Activated CD4-positive, alpha-beta T cell treated with anti-CD3 and anti-CD28 coated beads, Interleukin-2, amount 10 ng/mL, durations not matched to agents 7 days and 5 days (primary cell): Measurements from ENCODE around the gene FOXQ1. TPM values are rescaled to one million over a fixed set of nuclear protein-coding genes. Genes with fewer than 3 reads are reported as not detected.
"Not testable (repeated sequence)": the region's sequence is repeated elsewhere in the genome, so short reads cannot be mapped to it uniquely, and the experiment has no call there.

Experiments
- CTCF ChIA-PET: fragments of 350-600 bp; sonication (Branson Sonifier 250); formaldehyde crosslinking; loops from one replicate; lab custom pipeline; 2021; ENCODE audit warnings: antibody characterized with exemption; lab: Charles Lee
- POLR2A ChIA-PET: fragments of 350-600 bp; sonication (Branson Sonifier 250); formaldehyde crosslinking; loops from one replicate; lab custom pipeline; 2021; ENCODE audit warnings: antibody characterized with exemption; lab: Charles Lee
- DNase-seq: peaks from one replicate; pipeline ENCODE4 v3.0.0-alpha.2; 2020
- H3K27ac Mint-ChIP-seq: one replicate; pipeline ENCODE4 v1.8.0; 2021; ENCODE audit warnings: mild to moderate bottlenecking, moderate library complexity, mixed read lengths
- H3K27me3 Mint-ChIP-seq: one replicate; pipeline ENCODE4 v1.8.0; 2021; ENCODE audit warnings: mixed read lengths
- H3K36me3 Mint-ChIP-seq: one replicate; pipeline ENCODE4 v1.8.0; 2021; ENCODE audit warnings: low read depth, mixed read lengths
- H3K4me1 Mint-ChIP-seq: one replicate; pipeline ENCODE4 v1.8.0; 2021; ENCODE audit warnings: mixed read lengths
- H3K4me3 Mint-ChIP-seq: one replicate; pipeline ENCODE4 v1.8.0; 2021; ENCODE audit warnings: mild to moderate bottlenecking, moderate library complexity, mixed read lengths
- H3K9me3 Mint-ChIP-seq: one replicate; pipeline ENCODE4 v1.8.0; 2021; ENCODE audit warnings: mixed read lengths
- total RNA-seq, 2 experiments: library from RNA; stranded (reverse); gene quantifications; one replicate each; pipeline ENCODE4 v1.2.3, GENCODE V29; 2021

The FOXQ1 gene
- total RNA-seq, 2 experiments from 2014 or later = not detected

DNA sequence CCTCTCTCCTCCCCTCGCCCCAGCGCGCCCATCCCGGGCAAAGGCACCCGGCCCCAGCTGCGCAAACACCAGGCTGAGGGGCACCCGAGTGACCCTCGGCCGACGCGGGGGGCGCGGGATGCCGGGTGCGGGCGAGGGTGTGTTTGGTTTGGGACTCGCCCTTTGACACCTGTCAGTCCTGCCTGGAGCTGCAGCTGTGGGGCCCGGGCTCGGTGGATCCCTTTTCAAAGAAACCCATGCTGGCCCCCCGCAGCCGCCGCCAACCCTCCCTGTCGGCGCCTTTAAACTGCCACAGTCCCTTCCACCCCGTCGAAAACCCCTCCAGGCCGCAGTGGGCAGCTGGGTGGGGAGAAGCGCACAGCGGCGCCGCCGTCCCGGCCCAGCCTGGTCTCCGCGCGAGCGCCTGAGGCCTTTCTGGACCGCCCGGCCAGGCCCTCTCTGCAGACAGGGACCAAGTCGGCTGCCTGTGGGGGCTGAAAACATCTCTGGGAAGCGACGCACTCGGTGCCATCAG lies 5.5 kb downstream of the FOXQ1 start:
- CTCF ChIA-PET = interaction anchor here (1.3 kb wide), 1 partner anchor 107 kb away, joined by 3 read pairs; no protein-coding TSS in a partner anchor
- peaks cover 38% of the 10 kb centered on the region for H3K27me3 Mint-ChIP-seq
- no peak overlapping the region for H3K4me3 Mint-ChIP-seq

DNA sequence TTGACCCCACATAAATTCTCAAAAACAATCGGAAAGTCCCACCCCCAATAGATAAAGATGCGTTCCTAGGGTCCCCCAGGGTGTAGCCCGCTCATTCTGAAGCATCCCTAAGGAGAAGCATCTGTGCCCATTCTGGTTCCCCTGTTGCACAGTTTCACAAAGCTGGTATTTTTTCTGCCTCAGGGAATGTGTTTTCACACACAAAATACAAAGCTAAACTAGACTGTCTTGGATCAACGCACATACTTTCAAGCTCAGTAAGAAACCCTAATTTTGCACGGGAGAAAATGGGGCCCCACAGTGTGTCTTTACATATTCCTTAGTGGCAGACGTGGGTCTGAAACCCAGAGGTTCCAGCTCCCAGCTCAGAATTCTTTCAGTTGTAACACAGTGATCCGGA lies 6.1 kb downstream of the FOXQ1 start:
- Mint-ChIP-seq H3K4me3 (no peak overlapping the region), H3K4me1 (peaks cover 9% of the 10 kb centered on the region), H3K9me3 (peaks cover 7% of the 10 kb centered on the region), H3K27me3 (peaks cover 41% of the 10 kb centered on the region), H3K36me3 (peaks cover 7% of the 10 kb centered on the region), H3K27ac (no peak overlapping the region)
- ChIA-PET POLR2A (no interaction called here), CTCF (interaction anchor here (0.5 to 1.3 kb wide), 3 partner anchors 27 to 1133 kb away, joined by 3 read pairs; no protein-coding TSS in a partner anchor)
- DNase-seq = no peak

More for the DNA sequence above, 5.5 kb downstream of the FOXQ1 start:
- peaks cover 7% of the 10 kb centered on the region for H3K9me3 Mint-ChIP-seq
- peaks cover 11% of the 10 kb centered on the region for H3K4me1 Mint-ChIP-seq
- H3K27ac Mint-ChIP-seq = no peak overlapping the region
- peaks cover 7% of the 10 kb centered on the region for H3K36me3 Mint-ChIP-seq
- POLR2A ChIA-PET = no interaction called here
- DNase-seq = no peak

DNA sequence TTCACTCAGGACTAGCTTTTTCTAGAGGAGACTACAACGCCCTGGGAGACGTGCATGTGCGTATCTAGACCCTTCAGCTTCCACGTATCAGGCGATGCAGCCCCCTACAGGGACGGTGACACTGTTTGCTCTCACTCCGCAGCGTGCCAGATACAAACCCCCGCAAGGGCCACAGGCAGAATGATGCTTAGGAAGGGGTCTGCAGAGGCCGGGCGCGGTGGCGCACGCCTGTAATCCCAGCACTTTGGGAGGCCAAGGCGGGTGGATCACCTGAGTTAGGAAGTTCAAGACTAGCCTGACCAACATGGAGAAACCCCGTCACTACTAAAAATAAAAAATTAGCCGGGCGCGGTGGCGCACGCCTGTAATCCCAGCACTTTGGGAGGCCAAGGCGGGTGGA lies 6.7 kb downstream of the FOXQ1 start:
- CTCF ChIA-PET = interaction anchor here (0.5 to 1.3 kb wide), 3 partner anchors 27 to 1132 kb away, joined by 3 read pairs; no protein-coding TSS in a partner anchor

DNA sequence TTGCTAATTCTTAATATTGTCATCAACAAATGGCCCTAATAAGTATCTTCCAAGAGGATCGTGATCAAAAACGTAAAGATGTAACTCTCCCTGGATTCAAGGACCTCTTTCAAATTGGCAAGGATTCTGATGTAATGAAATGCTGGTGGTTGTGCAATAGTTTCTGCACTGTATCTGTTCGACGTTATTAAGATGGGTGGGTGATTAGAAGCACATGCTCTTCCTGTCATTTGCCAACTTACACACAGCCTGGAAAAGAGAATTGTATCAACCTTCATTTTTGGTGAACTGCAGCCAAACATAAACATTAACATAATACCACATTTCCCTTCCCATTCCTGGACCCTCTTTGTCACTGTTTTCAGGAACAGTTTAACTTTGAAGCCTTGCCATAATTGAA lies 9.8 kb downstream of the FOXQ1 start:
- Mint-ChIP-seq H3K27me3 (peaks cover 35% of the 10 kb centered on the region), H3K4me3 (no peak overlapping the region), H3K36me3 (peaks cover 5% of the 10 kb centered on the region), H3K27ac (no peak overlapping the region), H3K9me3 (peaks cover 7% of the 10 kb centered on the region), H3K4me1 (no peaks in the 10 kb centered on the region)
- ChIA-PET CTCF (no interaction called here), POLR2A (no interaction called here)
- DNase-seq = no peak

More for the DNA sequence above, 6.7 kb downstream of the FOXQ1 start:
- H3K4me1 Mint-ChIP-seq, POLR2A ChIA-PET, H3K27ac Mint-ChIP-seq, H3K9me3 Mint-ChIP-seq, H3K36me3 Mint-ChIP-seq, DNase-seq, H3K4me3 Mint-ChIP-seq: not testable (repeated sequence)
- peaks cover 41% of the 10 kb centered on the region for H3K27me3 Mint-ChIP-seq

GRCh38 chr6:1322156-1322555 lies 10.3 kb downstream of the FOXQ1 start:
- Mint-ChIP-seq H3K9me3 (peaks cover 7% of the 10 kb centered on the region), H3K36me3 (peaks cover 5% of the 10 kb centered on the region), H3K27me3 (peaks cover 38% of the 10 kb centered on the region), H3K4me3 (no peak overlapping the region), H3K27ac (no peak overlapping the region), H3K4me1 (no peaks in the 10 kb centered on the region)
- ChIA-PET POLR2A (no interaction called here), CTCF (no interaction called here)
- DNase-seq = no peak

DNA sequence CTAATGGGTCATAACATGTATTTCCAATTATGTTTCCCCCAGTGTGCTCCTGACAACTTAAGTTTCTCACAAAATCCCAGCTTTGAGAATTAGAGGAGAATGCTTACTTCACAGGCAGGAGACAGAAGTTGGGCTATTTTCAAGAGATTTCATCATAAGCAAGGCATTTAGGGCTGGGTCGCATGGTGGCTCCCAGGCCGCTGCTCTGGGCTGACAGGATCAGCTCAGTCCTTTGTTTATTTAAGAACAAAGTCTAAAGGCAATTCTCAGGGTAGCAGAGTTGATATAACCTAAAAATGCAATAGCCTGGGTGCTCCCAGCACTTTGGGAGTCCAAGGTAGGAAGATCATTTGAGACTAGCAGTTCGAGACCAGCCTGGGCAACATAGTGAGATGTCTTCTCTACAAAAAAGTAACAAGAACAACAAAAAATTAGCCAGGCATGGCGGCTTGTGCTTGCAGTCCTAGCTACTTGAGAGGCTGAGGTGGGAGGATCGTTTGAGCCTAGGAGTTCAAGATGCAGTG lies 10.9 kb downstream of the FOXQ1 start:
- CTCF ChIA-PET = no interaction called here
- Mint-ChIP-seq H3K9me3 (peaks cover 7% of the 10 kb centered on the region), H3K27ac (no peak overlapping the region), H3K4me1 (no peaks in the 10 kb centered on the region), H3K27me3 (peaks cover 38% of the 10 kb centered on the region), H3K36me3 (peaks cover 4% of the 10 kb centered on the region), H3K4me3 (no peak overlapping the region)
- DNase-seq = no peak
- POLR2A ChIA-PET = no interaction called here

- ChIA-PET POLR2A (no interaction called here), CTCF (no interaction called here)
- Mint-ChIP-seq H3K27ac (no peak overlapping the region), H3K36me3 (no peaks in the 10 kb centered on the region), H3K4me3 (no peak overlapping the region), H3K4me1 (no peaks in the 10 kb centered on the region), H3K27me3 (peaks cover 33% of the 10 kb centered on the region), H3K9me3 (no peaks in the 10 kb centered on the region)
- DNase-seq = no peak
These were observed 13.0 kb downstream of the FOXQ1 start for GRCh38 chr6:1324936-1325335.

GRCh38 chr6:1325461-1326309 lies 13.8 kb downstream of the FOXQ1 start:
- Mint-ChIP-seq H3K27ac (no peak overlapping the region), H3K4me1 (no peaks in the 10 kb centered on the region), H3K36me3 (no peaks in the 10 kb centered on the region), H3K9me3 (no peaks in the 10 kb centered on the region), H3K4me3 (no peak overlapping the region), H3K27me3 (peaks cover 33% of the 10 kb centered on the region)
- no peak for DNase-seq
- ChIA-PET CTCF (no interaction called here), POLR2A (no interaction called here)

- Mint-ChIP-seq H3K4me3 (no peak overlapping the region), H3K27me3 (peaks cover 32% of the 10 kb centered on the region), H3K36me3 (no peaks in the 10 kb centered on the region), H3K4me1 (no peaks in the 10 kb centered on the region), H3K9me3 (no peaks in the 10 kb centered on the region), H3K27ac (no peak overlapping the region)
- ChIA-PET POLR2A (no interaction called here), CTCF (no interaction called here)
- no peak for DNase-seq
These were observed 14.7 kb downstream of the FOXQ1 start for GRCh38 chr6:1326535-1327121.

DNA sequence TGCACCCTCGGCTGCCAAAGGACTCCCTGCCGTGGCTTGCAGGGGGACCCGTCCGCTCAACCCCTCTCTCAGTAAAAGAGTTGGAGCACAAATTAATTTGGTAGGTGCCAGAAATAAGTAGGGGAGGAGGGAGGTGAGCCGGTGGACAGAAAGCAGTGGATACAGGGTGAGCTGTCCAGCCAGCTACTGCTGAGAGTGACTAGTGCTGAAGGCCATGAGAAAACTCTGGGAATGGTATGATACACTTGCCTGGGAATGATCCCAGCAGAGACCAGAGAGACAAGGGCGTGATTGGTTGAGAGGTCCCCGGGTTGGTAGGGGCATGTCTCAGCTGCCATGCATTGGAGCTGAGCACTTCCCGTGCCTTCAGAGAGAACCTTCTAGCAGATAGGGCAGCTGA lies 15.7 kb downstream of the FOXQ1 start:
- no peak overlapping the region for H3K27ac Mint-ChIP-seq
- CTCF ChIA-PET = no interaction called here
- H3K4me1 Mint-ChIP-seq = no peaks in the 10 kb centered on the region
- H3K4me3 Mint-ChIP-seq = no peak overlapping the region
- no peaks in the 10 kb centered on the region for H3K36me3 Mint-ChIP-seq
- no peak for DNase-seq
- POLR2A ChIA-PET = no interaction called here
- H3K27me3 Mint-ChIP-seq = peaks cover 25% of the 10 kb centered on the region
- no peaks in the 10 kb centered on the region for H3K9me3 Mint-ChIP-seq

DNA sequence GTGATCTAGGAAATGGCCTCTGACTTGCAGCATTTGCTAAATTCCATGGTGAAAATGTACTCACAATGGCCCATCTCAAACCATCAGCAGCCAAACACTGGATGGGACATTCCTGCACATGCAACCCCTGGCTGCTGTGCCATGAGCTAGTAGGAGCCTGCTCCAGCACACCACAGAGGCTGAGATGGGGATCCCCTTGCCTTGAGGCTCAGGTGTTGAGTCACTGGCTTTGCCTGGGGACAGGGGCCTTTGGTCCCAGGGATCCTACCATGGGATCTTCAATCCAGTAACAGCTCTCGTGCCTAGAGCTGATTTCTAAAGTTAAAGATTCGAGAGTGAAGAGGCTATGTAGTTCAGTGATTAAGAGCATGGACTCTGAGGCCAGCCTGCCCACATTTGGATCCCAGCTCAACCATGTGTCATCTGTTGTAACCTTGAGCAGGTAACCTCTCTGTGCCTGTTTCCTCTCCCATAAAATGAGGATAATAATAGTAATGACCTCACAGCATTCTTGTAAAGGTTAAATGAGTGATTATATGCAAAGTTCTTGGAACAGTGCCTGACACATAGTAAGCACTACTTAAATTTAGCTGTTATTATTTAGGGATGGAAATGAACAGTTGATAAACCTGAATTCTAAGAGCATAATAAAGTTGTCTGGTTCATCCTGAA lies 16.4 kb downstream of the FOXQ1 start:
- H3K9me3 Mint-ChIP-seq = no peaks in the 10 kb centered on the region
- ChIA-PET CTCF (no interaction called here), POLR2A (no interaction called here)
- H3K27me3 Mint-ChIP-seq = peaks cover 25% of the 10 kb centered on the region
- no peak for DNase-seq
- no peaks in the 10 kb centered on the region for H3K36me3 Mint-ChIP-seq
- H3K27ac Mint-ChIP-seq = no peak overlapping the region
- no peaks in the 10 kb centered on the region for H3K4me1 Mint-ChIP-seq
- H3K4me3 Mint-ChIP-seq = no peak overlapping the region

GRCh38 chr6:1329708-1330107 lies 17.8 kb downstream of the FOXQ1 start:
- no peak overlapping the region for H3K4me3 Mint-ChIP-seq
- ChIA-PET CTCF (interaction anchor here (1.3 kb wide), 1 partner anchor 17 kb away, joined by 3 read pairs; no protein-coding TSS in a partner anchor), POLR2A (no interaction called here)
- no peak overlapping the region for H3K27ac Mint-ChIP-seq
- no peaks in the 10 kb centered on the region for H3K36me3 Mint-ChIP-seq
- H3K4me1 Mint-ChIP-seq = no peaks in the 10 kb centered on the region
- no peak for DNase-seq
- H3K9me3 Mint-ChIP-seq = no peaks in the 10 kb centered on the region
- peaks cover 35% of the 10 kb centered on the region for H3K27me3 Mint-ChIP-seq
